ENCODE data around the gene HRCT1.

The HRCT1 gene

DNA sequence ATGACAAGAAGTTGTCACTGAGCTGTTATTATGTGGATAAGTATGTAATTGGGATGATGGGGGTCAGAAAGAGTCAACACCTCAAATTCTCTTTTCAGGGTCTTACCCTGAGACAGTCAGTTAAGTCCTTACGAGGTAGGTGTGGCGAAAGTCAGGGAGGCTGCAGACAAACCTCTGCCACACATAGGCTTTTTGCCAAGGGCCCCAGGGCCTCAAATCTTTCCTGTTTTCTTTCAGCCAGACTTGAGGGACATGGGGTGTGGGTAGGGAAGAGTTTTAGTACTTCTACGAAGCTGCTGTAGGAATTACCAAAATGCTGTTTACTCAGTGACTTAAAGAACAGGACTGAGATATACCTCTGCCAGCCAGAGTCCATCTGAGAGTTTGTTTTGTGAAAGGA lies 38.2 kb downstream of the HRCT1 start:
- no peak for DNase-seq (ENCODE audit: low read depth)

GRCh38 chr9:35944841-35945240 lies 38.8 kb downstream of the HRCT1 start:
- DNase-seq (ENCODE audit: low read depth): no peak

DNA sequence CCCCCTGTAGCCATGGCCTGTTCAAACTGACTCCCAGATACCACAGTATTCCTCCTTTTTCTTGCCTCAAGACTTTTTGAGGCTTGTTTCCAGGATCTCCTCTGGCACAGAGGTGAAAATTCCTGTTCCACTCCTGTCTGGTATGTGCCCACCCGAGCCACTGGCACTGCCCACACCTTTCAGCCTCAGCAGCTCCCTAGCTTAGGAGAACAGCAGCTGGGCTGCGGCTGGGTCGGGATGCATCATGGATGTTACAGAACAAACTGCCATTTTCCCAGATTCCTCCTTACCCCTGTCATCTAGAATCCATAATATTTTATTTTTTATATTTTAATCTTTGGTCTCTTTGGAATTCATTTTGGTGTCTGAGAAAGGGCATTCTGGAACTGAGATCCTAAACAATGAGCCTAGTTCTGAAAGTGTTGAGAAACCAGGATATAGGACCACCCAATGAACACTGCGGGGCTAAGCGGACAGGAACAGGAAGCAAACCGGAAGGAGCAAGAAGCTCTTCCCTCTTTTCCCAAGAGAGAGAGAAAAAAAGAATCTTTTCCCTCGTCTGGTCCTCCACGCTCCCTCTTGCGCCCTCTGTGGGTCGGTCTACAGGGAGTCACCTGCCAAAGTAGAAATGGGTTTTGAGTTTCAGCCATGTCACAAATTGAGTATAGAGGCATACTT lies 39.5 kb downstream of the HRCT1 start:
- peak; percentile 42 for DNase-seq (ENCODE audit: low read depth)

GRCh38 chr9:35948451-35948850 lies 42.4 kb downstream of the HRCT1 start:
- DNase-seq (ENCODE audit: low read depth): no peak

GRCh38 chr9:35948901-35949318 lies 42.9 kb downstream of the HRCT1 start:
- no peak for DNase-seq (ENCODE audit: low read depth)

DNA sequence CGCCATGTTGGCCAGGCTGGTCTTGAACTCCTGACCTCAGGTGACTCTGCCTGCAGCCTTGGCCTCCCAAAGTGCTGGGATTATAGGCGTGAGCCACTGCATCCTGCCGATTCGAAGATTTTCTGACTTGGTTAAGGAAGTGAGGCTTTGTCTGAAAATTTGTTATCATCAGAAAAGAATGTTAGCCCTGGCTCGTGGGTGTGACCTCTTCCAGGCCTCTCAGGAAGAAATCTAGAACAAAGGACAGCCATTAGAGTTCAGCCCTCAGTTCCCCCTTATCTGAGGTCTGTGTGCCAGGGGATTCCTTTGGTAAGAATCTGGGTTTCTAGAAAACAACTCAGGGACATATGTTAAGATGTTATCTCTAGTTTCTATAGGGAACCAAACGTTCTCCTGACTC lies 45.7 kb downstream of the HRCT1 start:
- no peak for DNase-seq (ENCODE audit: low read depth)

- DNase-seq (ENCODE audit: low read depth): no peak
These were observed 46.7 kb downstream of the HRCT1 start for GRCh38 chr9:35952526-35953191.

DNA sequence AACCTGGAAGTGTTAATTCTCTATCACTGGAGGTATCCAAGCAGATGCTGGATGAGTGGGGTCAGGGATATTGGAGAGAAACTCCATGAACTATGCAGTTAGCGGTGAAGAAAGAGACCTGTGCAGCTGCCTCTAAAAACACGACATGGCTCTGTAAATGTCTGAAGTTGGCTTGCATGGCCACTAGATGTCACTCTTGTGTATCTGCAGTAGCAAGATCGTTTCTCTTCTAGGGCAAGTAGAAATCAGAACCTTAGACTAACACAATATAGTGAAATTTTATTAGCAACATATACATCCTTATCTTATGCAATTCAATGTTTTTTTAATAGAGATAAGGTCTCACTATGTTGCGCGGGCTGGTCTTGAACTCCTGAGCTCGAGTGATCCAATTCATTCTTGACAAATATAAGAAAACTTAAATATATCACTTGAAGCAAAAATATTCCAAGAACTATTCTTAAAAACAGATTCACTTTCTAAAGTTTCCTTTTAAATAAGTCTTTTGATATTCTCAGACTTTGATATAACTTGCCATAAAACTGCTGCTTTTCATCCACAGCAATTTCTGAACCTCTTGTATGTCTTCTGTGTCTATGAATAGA lies 49.0 kb downstream of the HRCT1 start:
- DNase-seq (ENCODE audit: low read depth): peak; percentile 15

DNA sequence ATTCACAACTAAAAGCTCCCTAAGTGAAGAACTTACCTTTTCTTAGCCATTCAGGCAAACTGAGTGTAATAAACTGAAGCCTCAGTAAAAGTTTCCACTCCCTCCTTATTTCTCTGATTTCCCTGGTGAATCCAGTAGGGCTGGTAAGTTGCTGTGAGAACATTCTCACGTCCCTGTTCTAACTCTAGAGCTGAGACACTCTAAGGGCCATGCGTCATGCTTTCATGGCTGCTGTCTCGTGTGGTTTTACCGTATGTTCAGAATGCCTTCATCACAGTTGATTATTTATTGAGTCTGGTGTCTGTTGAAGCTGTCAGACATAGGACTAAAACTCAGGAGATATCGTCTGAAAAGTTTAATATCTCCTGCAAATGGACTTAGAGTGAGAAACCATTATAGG lies 50.6 kb downstream of the HRCT1 start:
- no peak for DNase-seq (ENCODE audit: low read depth)

Data from stimulated activated CD8-positive, alpha-beta memory T cell treated with anti-CD3 and anti-CD28 coated beads, Interleukin-12 subunit alpha, Interleukin-12 subunit beta, amount 100 ng/mL, for 1 hour (primary cell).